Gastrocnemius medialis (tissue), 4 donors: ENCODE measurements around the gene CARMIL1. TPM values are rescaled to one million over a fixed set of nuclear protein-coding genes. Genes with fewer than 3 reads are reported as not detected.

ENCODE experiments used
- ATAC-seq, 2 donors: fragments of 150-250 bp; one replicate each; pipeline ENCODE4 v1.9.1; 2016
- DNase-seq, 2 donors: peaks; one replicate each; pipeline ENCODE4 v3.0.0-alpha.2; 2019
- H3K27ac ChIP-seq, 4 donors: fragments of 200-600 bp; sonication (generic); 1 replicate in 1 of 4; 2 replicates in 3 of 4; pipeline ENCODE4 v1.5.1; 2016 to 2018; ENCODE audit warnings: mild to moderate bottlenecking in 2 of 4, moderate library complexity in 1 of 4
- H3K27me3 ChIP-seq, 3 donors: fragments of 200-600 bp; sonication (generic) in 2 of 3; 1 replicate in 1 of 3; 2 replicates in 2 of 3; pipeline versions ENCODE4 v1.5.1 to v1.6.0; 2016 to 2019; ENCODE audit warnings: mild to moderate bottlenecking in 1 of 3, moderate library complexity in 1 of 3
- H3K36me3 ChIP-seq, 2 donors: fragments of 200-600 bp; sonication (generic) in 1 of 2; one replicate each; pipeline ENCODE4 v1.5.1; 2017 to 2018
- H3K4me1 ChIP-seq, 2 donors: fragments of 200-600 bp; sonication (generic) in 1 of 2; one replicate each; pipeline ENCODE4 v1.5.1; 2016 to 2017; ENCODE audit warnings: mild to moderate bottlenecking in 2 of 2
- H3K4me3 ChIP-seq, 4 donors: fragments of 200-600 bp; sonication (generic) in 3 of 4; 1 replicate in 1 of 4; 2 replicates in 3 of 4; pipeline ENCODE4 v1.5.1; 2016 to 2019; ENCODE audit warnings: mild to moderate bottlenecking in 2 of 4
- H3K9me3 ChIP-seq, 3 donors: fragments of 200-600 bp; sonication (generic) in 2 of 3; 1 replicate in 1 of 3; 2 replicates in 2 of 3; pipeline ENCODE4 v1.5.1; 2016 to 2019
- POLR2A ChIP-seq, 2 donors: fragments of 450-650 bp; IDR thresholded peaks; one replicate each; pipeline ENCODE4 v1.6.1; 2017; ENCODE audit warnings: antibody characterized with exemption in 2 of 2, mild to moderate bottlenecking in 2 of 2, moderate library complexity in 2 of 2
- in situ Hi-C, 4 donors: fragments of 200-750 bp; cut with MboI; loops; one replicate each; pipeline versions ENCODE4 v1.15.0 to v1.8.0; 2017; ENCODE audit warnings: low sequenced_read_pairs in 4 of 4
- intact Hi-C: fragments of 100-400 bp; cut with DNase I; formaldehyde crosslinking; loops from one replicate; pipeline ENCODE4 v1.15.1; 2023; ENCODE audit warnings: low total_unique reads
- total RNA-seq, 4 donors: library from RNA; depleted of rRNA; stranded (reverse); fragments of >200 nt; gene quantifications; one replicate each; pipeline versions ENCODE4 v1.1.0 to v1.2.3, GENCODE V29; 2016
- TF ChIP-seq, protein P1 (sequence below), 5 experiments: fragments of 450-650 bp in 3 of 5; fragments of 200-600 bp in 2 of 5; sonication (generic) in 2 of 5; IDR thresholded peaks in 4 of 5; conservative IDR thresholded peaks in 1 of 5; 1 replicate in 4 of 5; 2 replicates in 1 of 5; pipeline ENCODE4 v1.5.1; 2016 to 2019; ENCODE audit warnings: antibody characterized with exemption in 5 of 5, mild to moderate bottlenecking in 3 of 5, moderate library complexity in 3 of 5

CARMIL1 gene
- total RNA-seq, 4 donors from 2014 or later: 0.87 to 2.1 (median 1.7) TPM

DNA sequence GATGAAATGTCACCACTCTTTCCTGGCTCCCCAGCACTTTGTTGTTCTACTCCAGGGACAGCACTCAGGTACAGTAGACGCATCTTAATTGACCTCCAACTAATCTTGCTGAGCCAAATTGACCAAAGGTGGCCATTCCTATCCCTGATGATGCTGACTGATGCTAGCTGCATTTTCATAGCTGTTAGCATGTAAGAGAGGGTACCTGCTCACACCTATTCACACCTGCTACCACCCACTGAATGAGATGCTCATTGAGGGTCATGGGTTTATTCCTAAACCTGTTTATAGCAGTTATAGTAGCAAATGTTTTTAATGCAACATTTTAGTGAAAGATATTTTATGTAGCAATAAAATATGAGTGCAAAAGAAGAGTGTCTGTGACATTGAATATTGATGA lies 145.1 kb downstream of the CARMIL1 start:
- Histone ChIP-seq H3K4me1 (no peaks in the 10 kb centered on the region), H3K9me3 (no peaks in the 10 kb centered on the region), H3K27me3 (no peaks in the 10 kb centered on the region), H3K36me3 (no peaks in the 10 kb centered on the region), H3K27ac (no peak overlapping the region), H3K4me3 (no peak overlapping the region)
- in situ Hi-C loops (no loop called here), intact Hi-C loops (no loop called here)
- DNase-seq (no peak), ATAC-seq (no peak)
- no peak for TF ChIP-seq POLR2A (IDR thresholded peaks at IDR 0.05)
- TF ChIP-seq, protein P1, sequence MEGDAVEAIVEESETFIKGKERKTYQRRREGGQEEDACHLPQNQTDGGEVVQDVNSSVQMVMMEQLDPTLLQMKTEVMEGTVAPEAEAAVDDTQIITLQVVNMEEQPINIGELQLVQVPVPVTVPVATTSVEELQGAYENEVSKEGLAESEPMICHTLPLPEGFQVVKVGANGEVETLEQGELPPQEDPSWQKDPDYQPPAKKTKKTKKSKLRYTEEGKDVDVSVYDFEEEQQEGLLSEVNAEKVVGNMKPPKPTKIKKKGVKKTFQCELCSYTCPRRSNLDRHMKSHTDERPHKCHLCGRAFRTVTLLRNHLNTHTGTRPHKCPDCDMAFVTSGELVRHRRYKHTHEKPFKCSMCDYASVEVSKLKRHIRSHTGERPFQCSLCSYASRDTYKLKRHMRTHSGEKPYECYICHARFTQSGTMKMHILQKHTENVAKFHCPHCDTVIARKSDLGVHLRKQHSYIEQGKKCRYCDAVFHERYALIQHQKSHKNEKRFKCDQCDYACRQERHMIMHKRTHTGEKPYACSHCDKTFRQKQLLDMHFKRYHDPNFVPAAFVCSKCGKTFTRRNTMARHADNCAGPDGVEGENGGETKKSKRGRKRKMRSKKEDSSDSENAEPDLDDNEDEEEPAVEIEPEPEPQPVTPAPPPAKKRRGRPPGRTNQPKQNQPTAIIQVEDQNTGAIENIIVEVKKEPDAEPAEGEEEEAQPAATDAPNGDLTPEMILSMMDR (IDR thresholded peaks at IDR 0.05 in 4 of 5, conservative IDR thresholded peaks at IDR 0.05 in 1 of 5): no peak

DNA sequence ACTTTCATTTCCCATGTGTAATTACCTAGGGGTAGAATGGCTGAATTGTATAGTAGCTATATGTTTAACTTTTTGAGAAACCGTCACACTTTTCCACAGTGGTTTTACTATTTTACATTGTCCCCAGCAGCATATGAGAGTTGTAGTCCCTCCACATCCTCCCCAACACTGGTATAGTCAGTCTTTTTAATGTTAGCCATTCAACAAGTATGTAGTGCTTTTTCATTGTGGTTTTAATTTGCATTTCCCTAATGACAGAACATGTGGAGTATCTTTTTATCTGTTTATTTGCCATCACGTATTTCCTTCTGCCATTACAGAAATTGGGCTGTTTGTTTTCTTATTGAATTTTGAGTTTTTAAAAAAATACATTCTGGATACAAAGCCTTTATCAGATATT lies 148.4 kb downstream of the CARMIL1 start:
- H3K27me3 ChIP-seq: no peaks in the 10 kb centered on the region
- DNase-seq (no peak), ATAC-seq (no peak)
- H3K9me3 ChIP-seq: no peaks in the 10 kb centered on the region
- no peak overlapping the region for H3K27ac ChIP-seq
- H3K4me3 ChIP-seq: no peak overlapping the region
- in situ Hi-C loops: no loop called here
- H3K4me1 ChIP-seq: no peaks in the 10 kb centered on the region
- TF ChIP-seq, protein P1 (IDR thresholded peaks at IDR 0.05 in 4 of 5, conservative IDR thresholded peaks at IDR 0.05 in 1 of 5): no peak
- TF ChIP-seq POLR2A (IDR thresholded peaks at IDR 0.05): no peak
- H3K36me3 ChIP-seq: no peaks in the 10 kb centered on the region
- intact Hi-C loops: no loop called here

DNA sequence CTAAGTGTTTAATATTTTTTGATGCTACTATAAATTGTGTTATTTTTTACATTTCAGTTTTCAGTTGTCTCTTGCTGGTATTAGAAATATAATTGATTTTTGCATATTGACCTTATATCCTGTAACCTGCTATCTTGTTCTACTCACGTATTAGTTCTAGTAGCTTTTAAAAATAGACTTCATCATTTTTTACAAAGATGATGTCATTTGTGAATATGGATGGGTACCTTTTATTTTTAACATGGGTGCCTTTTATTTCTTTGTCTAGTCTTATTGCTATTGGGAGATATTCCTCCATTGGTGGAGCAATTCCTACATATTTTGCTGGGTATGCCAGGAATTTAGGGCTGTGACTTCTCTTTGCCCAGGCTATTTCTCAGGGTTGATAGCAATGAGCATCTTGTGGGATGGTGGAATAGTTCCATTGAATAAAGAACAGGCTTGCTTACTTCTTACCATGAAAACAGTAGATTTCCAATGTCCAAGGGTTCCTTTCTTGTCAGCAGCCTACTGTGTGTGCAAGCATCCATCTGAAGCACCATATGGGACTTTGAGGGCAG lies 149.7 kb downstream of the CARMIL1 start:
- no peaks in the 10 kb centered on the region for H3K36me3 ChIP-seq
- intact Hi-C loops (no loop called here), in situ Hi-C loops (no loop called here)
- no peak overlapping the region for H3K27ac ChIP-seq
- TF ChIP-seq, protein P1 (IDR thresholded peaks at IDR 0.05 in 4 of 5, conservative IDR thresholded peaks at IDR 0.05 in 1 of 5): no peak
- no peak for TF ChIP-seq POLR2A (IDR thresholded peaks at IDR 0.05)
- H3K4me3 ChIP-seq: no peak overlapping the region
- ATAC-seq (no peak), DNase-seq (no peak)
- H3K9me3 ChIP-seq: no peaks in the 10 kb centered on the region
- no peaks in the 10 kb centered on the region for H3K4me1 ChIP-seq
- H3K27me3 ChIP-seq: no peaks in the 10 kb centered on the region

DNA sequence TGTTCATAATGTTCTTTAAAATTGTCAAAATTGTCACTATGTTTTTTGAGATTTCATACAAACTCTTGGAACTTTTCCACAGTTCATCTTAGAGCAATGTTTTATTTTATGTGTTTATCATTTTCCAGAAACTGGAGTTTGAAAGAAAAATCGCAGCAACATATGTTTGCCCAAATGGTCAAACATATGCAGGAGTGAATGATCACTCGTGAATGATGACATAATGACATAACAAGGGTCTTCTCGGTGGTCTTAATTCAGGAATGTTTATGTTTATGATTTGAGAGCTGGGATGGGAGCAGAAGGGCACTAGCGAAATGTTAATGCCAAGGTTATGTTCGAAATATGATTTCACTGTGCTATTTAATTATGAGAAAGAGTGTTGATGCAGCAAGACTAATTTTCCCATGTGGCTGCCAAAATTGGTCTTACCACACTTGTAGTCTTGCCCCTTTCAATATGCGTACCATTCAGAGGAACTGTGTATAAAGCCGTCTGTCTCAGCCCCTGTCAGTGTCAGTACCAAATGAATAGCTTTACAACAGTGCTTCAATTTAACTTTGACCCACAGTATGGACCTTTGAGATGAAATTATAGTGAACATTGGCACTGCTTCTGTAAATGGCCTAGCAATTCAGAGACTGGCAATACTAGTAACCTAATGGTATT lies 152.3 kb downstream of the CARMIL1 start:
- Histone ChIP-seq H3K27me3 (no peaks in the 10 kb centered on the region), H3K9me3 (no peaks in the 10 kb centered on the region), H3K36me3 (no peaks in the 10 kb centered on the region), H3K4me3 (no peak overlapping the region), H3K27ac (no peak overlapping the region), H3K4me1 (no peaks in the 10 kb centered on the region)
- ATAC-seq (no peak), DNase-seq (no peak)
- TF ChIP-seq, protein P1 (IDR thresholded peaks at IDR 0.05 in 4 of 5, conservative IDR thresholded peaks at IDR 0.05 in 1 of 5): no peak
- TF ChIP-seq POLR2A (IDR thresholded peaks at IDR 0.05): no peak
- intact Hi-C loops (no loop called here), in situ Hi-C loops (no loop called here)

DNA sequence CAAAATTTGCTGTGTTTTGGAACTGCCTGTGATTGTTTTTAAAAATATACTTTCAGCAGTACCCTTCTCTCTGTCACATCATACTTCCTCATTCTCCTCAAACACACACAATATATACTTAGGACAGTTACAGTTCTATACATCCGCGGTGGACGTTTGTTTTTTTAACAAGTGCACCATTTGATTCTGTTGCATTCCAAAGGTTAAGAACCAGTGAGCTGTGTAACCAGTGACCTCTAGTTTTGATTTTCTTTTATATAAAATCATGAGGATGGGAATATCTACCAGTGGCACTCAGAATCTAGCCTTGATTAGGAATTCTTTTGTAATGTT lies 152.8 kb downstream of the CARMIL1 start:
- in situ Hi-C loops (no loop called here), intact Hi-C loops (no loop called here)
- H3K4me1 ChIP-seq: no peaks in the 10 kb centered on the region
- no peak overlapping the region for H3K4me3 ChIP-seq
- H3K36me3 ChIP-seq: no peaks in the 10 kb centered on the region
- H3K9me3 ChIP-seq: no peaks in the 10 kb centered on the region
- no peak overlapping the region for H3K27ac ChIP-seq
- DNase-seq: no peak
- ATAC-seq: no peak
- no peaks in the 10 kb centered on the region for H3K27me3 ChIP-seq
- TF ChIP-seq, protein P1 (IDR thresholded peaks at IDR 0.05 in 4 of 5, conservative IDR thresholded peaks at IDR 0.05 in 1 of 5): no peak
- TF ChIP-seq POLR2A (IDR thresholded peaks at IDR 0.05): no peak
